SU-DHL-6 (cell line): ENCODE results near the gene KATNIP.

Experiments
- H2AFZ ChIP-seq: fragments of 200-600 bp; sonication (generic); 2 replicates; pipeline ENCODE4 v1.6.1; 2014; ENCODE audit warnings: low read depth, mild to moderate bottlenecking, moderate library complexity, mixed read lengths, antibody characterized with exemption, low read length; ENCODE audit not compliant: severe bottlenecking
- H3F3A ChIP-seq: fragments of 200-600 bp; shearing (Covaris generic); 2 replicates; pipeline ENCODE4 v1.6.0; 2016; ENCODE audit warnings: antibody characterized with exemption, mild to moderate bottlenecking; ENCODE audit not compliant: insufficient read depth
- H3K27ac ChIP-seq: fragments of 200-600 bp; sonication (generic); 2 replicates; pipeline ENCODE4 v1.5.1; 2016; ENCODE audit warnings: low read depth, mild to moderate bottlenecking, low read length, moderate library complexity, mixed read lengths
- H3K27me3 ChIP-seq: fragments of 200-600 bp; sonication (generic), shearing (Covaris generic); 2 replicates; pipeline ENCODE4 v1.6.0; 2014; ENCODE audit warnings: mild to moderate bottlenecking, low read length
- H3K36me3 ChIP-seq: fragments of 200-600 bp; sonication (generic); 2 replicates; pipeline ENCODE4 v1.6.1; 2014; ENCODE audit warnings: mild to moderate bottlenecking, low read length, mixed read lengths
- H3K4me2 ChIP-seq: fragments of 300-600, 200-600 bp; shearing (Covaris generic), sonication (generic); 2 replicates; pipeline ENCODE4 v1.6.0; 2014; ENCODE audit warnings: low read length, low read depth, mild to moderate bottlenecking; ENCODE audit not compliant: poor library complexity, severe bottlenecking
- H3K4me3 ChIP-seq: fragments of 200-600 bp; sonication (generic); 2 replicates; pipeline ENCODE4 v1.5.1; 2014; ENCODE audit warnings: antibody characterized with exemption, low read length, mild to moderate bottlenecking, mixed read lengths; ENCODE audit not compliant: insufficient read depth, poor library complexity, severe bottlenecking
- H3K79me2 ChIP-seq: fragments of 200-600 bp; sonication (generic); 2 replicates; pipeline ENCODE4 v1.6.1; 2014; ENCODE audit warnings: mild to moderate bottlenecking, low read length, moderate library complexity; ENCODE audit not compliant: insufficient read depth
- H3K9ac ChIP-seq: fragments of 200-600 bp; sonication (generic); 2 replicates; pipeline ENCODE4 v1.7.0; 2014; ENCODE audit warnings: mild to moderate bottlenecking, low read length
- H3K9me2 ChIP-seq: fragments of 200-600 bp; sonication (generic); replicated peaks from 2 replicates; pipeline ENCODE4 v1.6.1; 2014; ENCODE audit warnings: low read length; ENCODE audit not compliant: insufficient read depth
- H3K9me3 ChIP-seq: fragments of 200-600 bp; sonication (generic); 2 replicates; pipeline ENCODE4 v1.6.1; 2014; ENCODE audit warnings: low read length, mixed read lengths; ENCODE audit not compliant: insufficient read depth
- H4K20me1 ChIP-seq: fragments of 200-600 bp; sonication (generic); 2 replicates; pipeline ENCODE4 v1.6.1; 2014; ENCODE audit warnings: low read depth, mild to moderate bottlenecking, antibody characterized with exemption, low read length, moderate library complexity, mixed read lengths
- EZH2phosphoT487 ChIP-seq: fragments of 200-600 bp; sonication (generic), shearing (Covaris generic); conservative IDR thresholded peaks from 2 replicates; pipeline ENCODE4 v1.6.1; 2018; ENCODE audit warnings: mild to moderate bottlenecking, antibody characterized with exemption, low read length, moderate library complexity, mixed read lengths
- TF ChIP-seq, protein P1 (sequence below): fragments of 200-600 bp; sonication (generic); IDR thresholded peaks from one replicate; pipeline ENCODE4 v1.5.1; 2017; ENCODE audit warnings: antibody characterized with exemption, mild to moderate bottlenecking, low read length, moderate library complexity; ENCODE audit not compliant: insufficient read depth, poor library complexity, severe bottlenecking

Gene KATNIP

DNA sequence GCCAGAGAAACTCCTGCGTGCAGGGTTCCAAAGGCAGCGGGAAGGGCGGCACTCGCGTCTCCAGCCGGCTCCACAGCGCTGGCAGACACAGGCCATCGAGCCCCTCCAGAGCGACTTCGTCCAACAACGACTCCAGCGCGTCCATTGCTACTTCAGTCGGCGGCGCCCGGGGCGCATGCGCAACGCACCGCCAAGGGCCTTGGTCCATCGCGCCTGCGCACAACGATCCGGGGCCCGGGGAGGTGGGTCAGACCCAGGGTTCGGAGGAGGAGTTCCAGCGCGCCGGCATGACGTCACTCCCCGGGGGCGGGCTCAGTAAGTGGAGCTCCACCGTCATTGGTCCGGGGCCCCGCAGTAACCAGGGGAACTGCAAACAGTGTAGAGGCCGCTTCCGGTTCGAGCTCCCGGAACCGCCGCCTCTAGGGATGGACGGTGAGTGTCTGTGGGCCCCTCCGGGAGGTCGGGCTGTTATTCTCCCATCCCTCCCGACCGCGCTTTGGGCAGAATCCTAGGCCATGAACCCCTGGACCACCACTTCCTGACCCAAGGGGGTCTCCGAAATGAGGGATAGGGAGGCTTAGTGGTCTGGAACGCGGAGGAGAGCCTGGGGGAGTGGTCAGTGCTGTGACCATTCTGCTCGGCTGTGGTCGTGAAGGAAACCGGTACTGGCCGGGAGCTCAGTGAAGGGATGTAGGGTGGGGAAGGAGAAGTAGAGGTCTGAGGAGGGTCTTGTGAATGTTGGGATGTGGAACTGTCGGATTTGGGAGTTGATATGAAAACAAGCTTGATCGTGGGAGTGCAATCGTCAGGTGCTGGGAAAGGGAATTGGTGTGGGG is at the start of gene KATNIP, which contains the start of gene GTF3C1:
TSS of gene KATNIP (plus strand) at position 399 of the 836 bp plus-strand sequence. CDS start at position 426, 27 bp downstream.
TSS of gene GTF3C1 (minus strand) at position 168 of the 836 bp plus-strand sequence. CDS start at position 145, 23 bp downstream.
- no peaks in the 10 kb centered on the region for H3K9me3 ChIP-seq
- H2AFZ ChIP-seq, result peak within 1 kb of the TSS; percentile 87
- TF ChIP-seq, protein P1, sequence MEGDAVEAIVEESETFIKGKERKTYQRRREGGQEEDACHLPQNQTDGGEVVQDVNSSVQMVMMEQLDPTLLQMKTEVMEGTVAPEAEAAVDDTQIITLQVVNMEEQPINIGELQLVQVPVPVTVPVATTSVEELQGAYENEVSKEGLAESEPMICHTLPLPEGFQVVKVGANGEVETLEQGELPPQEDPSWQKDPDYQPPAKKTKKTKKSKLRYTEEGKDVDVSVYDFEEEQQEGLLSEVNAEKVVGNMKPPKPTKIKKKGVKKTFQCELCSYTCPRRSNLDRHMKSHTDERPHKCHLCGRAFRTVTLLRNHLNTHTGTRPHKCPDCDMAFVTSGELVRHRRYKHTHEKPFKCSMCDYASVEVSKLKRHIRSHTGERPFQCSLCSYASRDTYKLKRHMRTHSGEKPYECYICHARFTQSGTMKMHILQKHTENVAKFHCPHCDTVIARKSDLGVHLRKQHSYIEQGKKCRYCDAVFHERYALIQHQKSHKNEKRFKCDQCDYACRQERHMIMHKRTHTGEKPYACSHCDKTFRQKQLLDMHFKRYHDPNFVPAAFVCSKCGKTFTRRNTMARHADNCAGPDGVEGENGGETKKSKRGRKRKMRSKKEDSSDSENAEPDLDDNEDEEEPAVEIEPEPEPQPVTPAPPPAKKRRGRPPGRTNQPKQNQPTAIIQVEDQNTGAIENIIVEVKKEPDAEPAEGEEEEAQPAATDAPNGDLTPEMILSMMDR, result no peak
- no peak for TF ChIP-seq EZH2phosphoT487
- peak within 1 kb of the TSS; percentile 83 for H3K9ac ChIP-seq
- H3K27ac ChIP-seq, result no peak within 1 kb of the TSS
- H3K36me3 ChIP-seq, result no peaks in the 10 kb centered on the region
- H3F3A ChIP-seq, result no peaks in the 10 kb centered on the region
- H3K4me2 ChIP-seq, result peak within 1 kb of the TSS; percentile 97
- H3K9me2 ChIP-seq, result no peaks in the 10 kb centered on the region
- peaks cover 17% of the 10 kb centered on the region for H3K79me2 ChIP-seq
- no peaks in the 10 kb centered on the region for H4K20me1 ChIP-seq
- no peaks in the 10 kb centered on the region for H3K27me3 ChIP-seq
- peak within 1 kb of the TSS; percentile 98 for H3K4me3 ChIP-seq

GRCh38 chr16:27500801-27501200 is 49.1 kb upstream of the KATNIP start:
- no peak overlapping the region for H3K4me2 ChIP-seq
- no peak overlapping the region for H2AFZ ChIP-seq
- H3K9ac ChIP-seq, result no peak overlapping the region
- no peaks in the 10 kb centered on the region for H3K9me3 ChIP-seq
- no peak overlapping the region for H3K4me3 ChIP-seq
- H3K79me2 ChIP-seq, result no peaks in the 10 kb centered on the region
- no peak overlapping the region for H3K27ac ChIP-seq
- TF ChIP-seq, protein P1, result no peak
- no peak for TF ChIP-seq EZH2phosphoT487
- H3F3A ChIP-seq, result no peaks in the 10 kb centered on the region
- H3K36me3 ChIP-seq, result peaks cover 7% of the 10 kb centered on the region; the same call in 1 of the 2 replicates
- H3K27me3 ChIP-seq, result no peaks in the 10 kb centered on the region
- H3K9me2 ChIP-seq, result no peaks in the 10 kb centered on the region
- H4K20me1 ChIP-seq, result no peaks in the 10 kb centered on the region

- H3K36me3 ChIP-seq, result peaks cover 7% of the 10 kb centered on the region; the same call in 1 of the 2 replicates
- H3K79me2 ChIP-seq, result no peaks in the 10 kb centered on the region
- no peak overlapping the region for H3K4me3 ChIP-seq
- H3K27ac ChIP-seq, result no peak overlapping the region
- no peaks in the 10 kb centered on the region for H3K9me3 ChIP-seq
- no peaks in the 10 kb centered on the region for H3K27me3 ChIP-seq
- H3K4me2 ChIP-seq, result no peak overlapping the region
- H3K9ac ChIP-seq, result no peak overlapping the region
- no peaks in the 10 kb centered on the region for H4K20me1 ChIP-seq
- H3F3A ChIP-seq, result no peaks in the 10 kb centered on the region
- no peak overlapping the region for H2AFZ ChIP-seq
- H3K9me2 ChIP-seq, result no peaks in the 10 kb centered on the region
- no peak for TF ChIP-seq EZH2phosphoT487
Observed at GRCh38 chr16:27503662-27504061, 46.3 kb upstream of the KATNIP start.
